ENCODE results near the gene MRGPRD.

DNA sequence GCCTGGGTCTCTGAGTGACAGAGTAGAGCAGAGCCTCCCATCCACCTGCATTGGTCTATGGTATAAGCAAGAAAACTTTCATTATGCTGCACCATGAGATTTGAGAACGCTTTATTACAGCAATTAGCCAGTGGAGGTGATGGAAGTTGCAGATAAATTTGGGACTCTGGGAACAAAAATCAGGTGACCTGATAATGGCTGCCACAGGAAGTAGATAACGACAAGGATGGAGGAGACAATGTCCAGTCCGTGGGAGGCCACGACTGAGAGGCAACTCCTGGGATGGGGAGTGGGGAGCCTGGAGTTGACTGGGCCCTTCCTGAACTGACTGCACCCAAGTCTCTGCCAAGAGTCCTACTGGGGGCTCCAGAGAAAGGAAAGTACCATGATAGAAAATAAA is 4.7 kb downstream of the MRGPRD start:
- TF ChIP-seq, protein P1, sequence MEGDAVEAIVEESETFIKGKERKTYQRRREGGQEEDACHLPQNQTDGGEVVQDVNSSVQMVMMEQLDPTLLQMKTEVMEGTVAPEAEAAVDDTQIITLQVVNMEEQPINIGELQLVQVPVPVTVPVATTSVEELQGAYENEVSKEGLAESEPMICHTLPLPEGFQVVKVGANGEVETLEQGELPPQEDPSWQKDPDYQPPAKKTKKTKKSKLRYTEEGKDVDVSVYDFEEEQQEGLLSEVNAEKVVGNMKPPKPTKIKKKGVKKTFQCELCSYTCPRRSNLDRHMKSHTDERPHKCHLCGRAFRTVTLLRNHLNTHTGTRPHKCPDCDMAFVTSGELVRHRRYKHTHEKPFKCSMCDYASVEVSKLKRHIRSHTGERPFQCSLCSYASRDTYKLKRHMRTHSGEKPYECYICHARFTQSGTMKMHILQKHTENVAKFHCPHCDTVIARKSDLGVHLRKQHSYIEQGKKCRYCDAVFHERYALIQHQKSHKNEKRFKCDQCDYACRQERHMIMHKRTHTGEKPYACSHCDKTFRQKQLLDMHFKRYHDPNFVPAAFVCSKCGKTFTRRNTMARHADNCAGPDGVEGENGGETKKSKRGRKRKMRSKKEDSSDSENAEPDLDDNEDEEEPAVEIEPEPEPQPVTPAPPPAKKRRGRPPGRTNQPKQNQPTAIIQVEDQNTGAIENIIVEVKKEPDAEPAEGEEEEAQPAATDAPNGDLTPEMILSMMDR (IDR thresholded peaks at IDR 0.05) = no peak
- TF ChIP-seq POLR2A (IDR thresholded peaks at IDR 0.05) = no peak
